Large intestine (tissue), 12 donors: ENCODE data around the gene CRPPA. TPM values are rescaled to one million over a fixed set of nuclear protein-coding genes. Genes with fewer than 3 reads are reported as not detected.
"Not testable (repeated sequence)": the region's sequence is repeated elsewhere in the genome, so short reads cannot be mapped to it uniquely, and the experiment has no call there.

ENCODE experiments used
- DNase-seq, 2 donors: peaks; one replicate each; pipeline versions ENCODE4 v3.0.0 to v3.0.0-alpha.2; 2013
- H3K27ac ChIP-seq: one replicate; pipeline ENCODE4 v1.5.1; 2013; ENCODE audit warnings: low read length
- H3K27me3 ChIP-seq: 2 replicates; pipeline ENCODE4 v1.6.1; 2013; ENCODE audit warnings: low read length; ENCODE audit not compliant: control insufficient read depth, insufficient read depth
- H3K36me3 ChIP-seq: 2 replicates; pipeline ENCODE4 v1.6.1; 2013; ENCODE audit warnings: low read length; ENCODE audit not compliant: control insufficient read depth, insufficient read depth
- H3K4me1 ChIP-seq: one replicate; pipeline ENCODE4 v1.6.1; 2013; ENCODE audit warnings: low read length; ENCODE audit not compliant: control insufficient read depth, insufficient read depth
- H3K4me3 ChIP-seq: one replicate; pipeline ENCODE4 v1.5.1; 2013; ENCODE audit warnings: low read length
- H3K9me3 ChIP-seq: one replicate; pipeline ENCODE4 v1.6.1; 2013; ENCODE audit warnings: mild to moderate bottlenecking, low read depth, low read length, moderate library complexity; ENCODE audit not compliant: control insufficient read depth
- WGBS: methylation state at CpG from one replicate; pipeline ENCODE4 v1.1.5; 2013; ENCODE audit warnings: low lambda C conversion rate; ENCODE audit not compliant: insufficient coverage; 5-methylcytosine and 5-hydroxymethylcytosine counted together
- long read RNA-seq, 11 donors: transcript quantifications; one replicate each; lab custom pipeline, GENCODE V29; 2026
- polyA plus RNA-seq: library from polyadenylated mRNA; unstranded; fragments of 120-200 nt; gene quantifications from one replicate; pipeline ENCODE4 v1.2.1, GENCODE V29; 2013

The CRPPA gene
- polyA plus RNA-seq, result 1.8 TPM
- long read RNA-seq, donor 1, result 0 reads
- long read RNA-seq, donor 2, result 0 reads
- long read RNA-seq, donor 3, result 0 reads
- long read RNA-seq, donor 4, result 0 reads
- long read RNA-seq, donor 5, full-length matches to known transcripts, result 1 of 1 reads
- long read RNA-seq, donor 5, partial matches to known transcripts, result 0 of 1 reads
- long read RNA-seq, donor 5, other reads (novel, unspliced or antisense), result 0 of 1 reads
- long read RNA-seq, donor 6, result 0 reads
- long read RNA-seq, donor 7, result 0 reads
- long read RNA-seq, donor 8, result 0 reads
- long read RNA-seq, donor 9, result 0 reads
- long read RNA-seq, donor 10, result 0 reads
- long read RNA-seq, donor 11, result 0 reads

DNA sequence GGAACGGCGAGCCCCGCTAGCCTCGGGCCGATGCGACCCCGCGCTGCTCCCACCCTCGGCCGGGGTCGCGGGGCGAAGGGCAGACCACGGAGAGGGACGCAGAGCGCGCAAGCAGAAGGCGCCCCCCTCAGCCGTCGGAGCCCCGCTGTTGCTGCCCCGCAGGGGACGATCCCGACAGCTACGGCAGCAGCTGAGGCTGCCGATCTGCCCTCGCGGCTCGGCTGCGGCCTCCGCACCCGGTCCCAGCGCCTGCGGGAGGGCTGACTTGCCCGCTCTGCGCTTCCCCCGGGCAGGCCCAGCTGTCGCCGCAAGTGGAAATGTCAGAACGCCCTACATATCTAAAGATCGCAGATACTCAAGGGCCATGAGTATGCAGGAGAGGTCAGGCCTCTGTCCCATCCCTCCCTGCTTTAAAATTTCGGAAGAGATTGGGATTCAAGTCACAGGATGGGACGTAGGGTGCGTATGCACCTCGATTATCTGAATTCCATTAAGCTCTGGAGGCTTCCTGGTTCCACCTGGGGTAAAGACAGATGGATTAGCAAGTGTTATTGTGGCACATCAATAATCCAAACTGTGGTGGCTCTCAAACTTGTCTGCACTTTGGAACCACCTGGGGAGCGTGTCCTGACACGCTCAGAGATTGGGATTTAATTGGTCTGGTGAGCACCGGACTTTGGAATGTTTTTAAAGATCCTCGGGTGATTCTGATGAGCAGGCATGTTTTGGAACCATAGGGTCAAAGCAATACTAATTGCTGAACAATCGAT, at the start of gene CRPPA:
Gene CRPPA (minus strand): TSS at position 206 of the 770 bp plus-strand sequence. CDS start 216 bp downstream, outside the sequence.
- WGBS, result 60% methylated on average over 1 of the region's 50 CpGs

DNA sequence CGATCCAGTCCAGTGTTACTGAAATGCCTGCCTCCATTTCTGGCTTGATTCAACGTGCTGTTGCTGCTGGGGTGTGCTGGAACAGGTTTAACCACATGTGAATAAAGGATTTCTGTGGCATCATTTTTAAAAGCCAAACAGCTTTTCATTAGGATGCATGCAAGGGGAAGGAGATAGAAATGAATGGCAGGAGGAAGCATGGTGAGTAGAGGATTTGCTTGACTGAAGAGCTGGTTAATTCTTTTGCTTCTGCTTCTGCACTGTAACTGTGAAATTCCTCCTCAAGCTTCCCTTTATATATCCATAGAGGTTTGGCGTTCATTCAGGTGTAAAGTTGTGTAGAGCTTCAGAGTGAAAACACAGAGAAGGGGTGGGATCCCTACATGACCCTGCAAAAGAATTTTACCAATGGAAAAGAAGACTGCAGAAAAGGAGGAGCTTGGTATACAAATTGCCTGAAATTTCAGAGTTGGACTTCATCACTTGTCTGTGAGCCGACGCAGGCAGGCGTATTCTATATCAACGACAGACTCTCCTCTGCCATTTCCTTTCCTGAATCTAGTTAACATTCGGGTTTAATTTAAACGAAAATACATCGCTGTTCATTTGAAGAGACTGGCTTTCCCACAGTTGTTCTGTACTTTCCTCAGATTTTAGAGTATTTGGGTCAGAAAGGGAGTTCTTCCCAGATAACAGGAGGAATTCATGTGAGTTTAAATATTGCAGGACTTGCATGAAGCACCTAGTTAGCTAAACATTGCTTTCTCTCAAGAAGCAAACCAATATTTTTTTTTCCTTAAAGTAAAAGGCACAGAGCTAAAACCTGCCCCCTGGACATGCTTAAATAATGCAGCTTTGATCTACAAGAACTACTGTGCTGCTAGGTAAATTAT, 44.4 kb upstream of the CRPPA start, which contains the start of gene SOSTDC1:
Gene SOSTDC1 (minus strand): TSS at position 270 of the 893 bp plus-strand sequence. CDS start 70 bp downstream, at position 200.
- WGBS, result 0% methylated on average over 2 of the region's 10 CpGs
- Histone ChIP-seq H3K4me1 (no peaks in the 10 kb centered on the region), H3K36me3 (no peaks in the 10 kb centered on the region), H3K4me3 (peak within 1 kb of the TSS; percentile 41), H3K27ac (peak within 1 kb of the TSS; percentile 80), H3K27me3 (no peaks in the 10 kb centered on the region), H3K9me3 (no peaks in the 10 kb centered on the region)
- peak; percentile 51 to 87 for DNase-seq

More for the DNA sequence above, at the start of gene CRPPA:
- Histone ChIP-seq H3K4me1 (peaks cover 20% of the 10 kb centered on the region), H3K9me3 (no peaks in the 10 kb centered on the region), H3K4me3 (peak within 1 kb of the TSS; percentile 72), H3K27ac (peak within 1 kb of the TSS; percentile 99), H3K36me3 (no peaks in the 10 kb centered on the region), H3K27me3 (no peaks in the 10 kb centered on the region)
- DNase-seq, result peak; percentile 68 to 83

DNA sequence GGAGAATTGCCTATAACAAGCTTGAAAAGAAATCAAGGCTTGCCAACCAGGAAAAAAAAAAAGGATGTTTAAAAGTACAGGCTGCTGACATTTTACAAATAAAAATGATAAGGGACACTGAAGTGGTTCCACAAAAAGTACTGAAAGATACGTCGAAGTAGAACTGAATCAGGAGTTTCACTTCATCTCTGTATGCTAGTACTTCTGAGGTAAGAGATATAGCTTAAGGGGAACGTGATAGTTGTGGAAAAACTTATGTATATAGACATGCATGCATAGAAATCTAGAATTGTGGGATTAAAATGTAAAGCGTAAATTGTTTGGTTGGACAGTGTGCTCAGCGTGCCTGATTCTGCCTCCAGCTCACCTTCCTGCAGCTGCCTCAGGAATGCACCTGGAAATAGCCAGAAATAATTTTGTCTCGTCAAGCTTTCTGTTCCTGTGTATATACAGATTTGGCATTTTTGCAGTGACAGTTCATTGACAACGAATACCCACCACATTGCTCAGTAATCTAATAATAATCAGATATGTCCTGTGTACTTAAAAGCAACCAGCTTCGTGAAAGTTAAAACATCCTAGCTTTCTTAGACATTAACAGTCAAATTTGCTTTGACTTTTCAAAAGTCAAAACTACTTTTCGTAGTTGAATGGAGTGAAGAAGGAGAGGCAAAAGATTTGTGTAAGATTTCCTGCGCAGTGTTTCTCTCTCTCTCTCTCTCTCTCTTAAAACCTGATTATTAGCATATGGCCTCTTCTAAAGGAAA, 42.8 kb upstream of the CRPPA start:
- H3K27me3 ChIP-seq, result no peaks in the 10 kb centered on the region
- H3K4me3 ChIP-seq, result peak overlapping the region; percentile 35
- no peaks in the 10 kb centered on the region for H3K36me3 ChIP-seq
- no peaks in the 10 kb centered on the region for H3K9me3 ChIP-seq
- H3K27ac ChIP-seq, result peak overlapping the region; percentile 80
- WGBS, result 20% methylated on average over 1 of the region's 10 CpGs
- H3K4me1 ChIP-seq, result no peaks in the 10 kb centered on the region
- DNase-seq, result peak in 1 of 2 donors; percentile 39

DNA sequence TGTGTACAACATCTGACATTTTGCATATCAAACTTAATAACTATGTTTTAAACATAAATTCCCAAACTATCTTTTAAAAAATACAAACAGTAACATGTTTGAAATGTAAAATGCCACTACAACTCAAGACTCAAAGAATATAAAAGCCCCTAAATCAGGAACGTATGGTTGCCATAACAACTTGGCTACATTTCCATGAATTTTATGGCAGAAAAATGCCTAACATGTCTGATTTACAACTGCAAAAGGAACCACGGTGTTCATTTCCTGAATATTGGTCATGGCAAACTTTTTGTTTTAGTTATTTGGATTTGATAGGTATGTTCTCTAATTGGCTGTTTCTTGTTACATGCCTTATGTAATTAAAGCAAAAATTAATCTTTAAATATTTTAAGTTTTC, 42.2 kb upstream of the CRPPA start:
- H3K4me1 ChIP-seq, result no peaks in the 10 kb centered on the region
- peak in 1 of 2 donors; percentile 11 for DNase-seq
- H3K27ac ChIP-seq, result peak overlapping the region; percentile 5
- no peaks in the 10 kb centered on the region for H3K36me3 ChIP-seq
- 0% methylated on average over 1 of the region's 2 CpGs for WGBS
- H3K9me3 ChIP-seq, result no peaks in the 10 kb centered on the region
- peak overlapping the region; percentile 35 for H3K4me3 ChIP-seq
- no peaks in the 10 kb centered on the region for H3K27me3 ChIP-seq

DNA sequence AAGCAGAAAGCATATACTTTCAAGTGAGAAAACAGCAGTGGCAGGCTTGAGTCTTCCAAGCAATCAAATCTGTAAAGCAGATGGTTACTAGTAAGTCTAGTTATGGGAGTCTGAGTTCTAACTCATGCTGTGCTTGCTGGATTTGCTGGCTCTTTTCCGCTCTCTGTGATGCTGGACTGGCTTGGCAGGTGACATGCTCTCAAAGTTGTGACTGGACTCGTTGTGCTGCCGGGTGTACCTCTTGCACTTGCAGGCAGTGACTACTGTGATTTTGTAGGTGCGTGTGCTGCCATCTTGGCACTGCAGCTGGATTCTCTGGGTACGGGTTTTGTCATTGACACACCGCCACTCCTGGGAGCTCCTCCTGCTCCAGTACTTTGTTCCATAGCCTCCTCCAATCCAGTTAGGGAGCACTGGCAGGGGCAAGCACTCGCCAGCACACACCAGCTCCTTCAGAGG, 41.1 kb upstream of the CRPPA start:
- no peak for DNase-seq
- Histone ChIP-seq H3K27me3 (no peaks in the 10 kb centered on the region), H3K36me3 (no peaks in the 10 kb centered on the region), H3K9me3 (no peaks in the 10 kb centered on the region), H3K4me3 (no peak overlapping the region), H3K27ac (no peak overlapping the region), H3K4me1 (no peaks in the 10 kb centered on the region)
- no CpG with 5 or more reads among the region's 7 CpGs for WGBS

DNA sequence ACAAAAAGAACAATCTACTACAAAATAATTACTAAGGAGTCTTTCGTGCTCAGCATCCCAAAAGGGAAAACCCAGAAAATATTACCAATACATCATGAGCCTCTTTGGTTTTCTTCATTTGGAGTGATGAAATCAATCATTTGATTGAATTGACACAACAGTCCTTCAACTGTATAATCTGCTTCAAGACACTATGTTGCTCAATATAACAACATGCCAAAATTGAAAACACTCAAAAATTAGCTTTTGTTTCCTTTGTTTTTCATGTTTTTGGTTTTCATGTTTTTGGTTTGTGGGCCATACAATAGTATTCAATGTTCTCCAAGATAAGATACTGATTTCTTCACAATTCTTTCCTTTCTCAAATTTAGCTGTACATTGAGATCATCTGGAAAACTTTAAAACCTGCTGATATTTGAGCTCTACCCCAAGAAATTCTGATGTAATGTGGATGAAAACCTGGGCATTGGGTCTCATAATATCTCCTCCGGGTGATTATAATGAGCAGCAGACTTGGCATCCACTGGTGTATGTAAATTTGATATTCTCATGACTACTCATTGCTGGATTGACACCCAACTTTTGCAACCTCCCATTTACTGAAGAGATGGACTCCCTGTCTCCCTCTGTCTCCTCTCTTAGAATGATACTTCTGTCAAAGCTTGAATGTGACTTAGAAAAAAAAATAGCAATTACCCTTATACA, 39.6 kb upstream of the CRPPA start:
- Histone ChIP-seq H3K27me3 (no peaks in the 10 kb centered on the region), H3K4me1 (no peaks in the 10 kb centered on the region), H3K27ac (no peak overlapping the region), H3K4me3 (no peak overlapping the region), H3K9me3 (no peaks in the 10 kb centered on the region), H3K36me3 (no peaks in the 10 kb centered on the region)
- no peak for DNase-seq
- WGBS, result no CpG with 5 or more reads among the region's 2 CpGs

DNA sequence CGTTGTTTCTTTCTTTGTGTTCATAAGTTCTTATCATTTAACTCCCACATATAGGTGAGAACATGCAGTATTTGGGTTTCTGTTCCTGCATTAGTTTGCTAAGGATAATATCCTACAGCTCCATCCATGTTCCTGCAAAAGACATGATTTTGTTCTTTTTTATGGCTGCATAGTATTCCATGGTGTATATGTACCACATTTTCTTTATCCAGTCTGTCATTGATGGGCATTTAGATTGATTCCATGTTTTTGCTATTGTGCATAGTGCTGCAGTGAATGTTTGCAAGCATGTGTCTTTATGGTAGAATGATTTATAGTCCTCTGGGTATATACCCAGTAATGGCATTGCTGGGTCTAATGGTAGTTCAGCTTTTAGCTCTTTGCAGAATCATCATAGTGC, 35.0 kb upstream of the CRPPA start:
- H3K27ac ChIP-seq, H3K4me3 ChIP-seq, DNase-seq, H3K27me3 ChIP-seq, H3K36me3 ChIP-seq, H3K9me3 ChIP-seq, H3K4me1 ChIP-seq: not testable (repeated sequence)
- WGBS, result no CpG with 5 or more reads among the region's 1 CpG

DNA sequence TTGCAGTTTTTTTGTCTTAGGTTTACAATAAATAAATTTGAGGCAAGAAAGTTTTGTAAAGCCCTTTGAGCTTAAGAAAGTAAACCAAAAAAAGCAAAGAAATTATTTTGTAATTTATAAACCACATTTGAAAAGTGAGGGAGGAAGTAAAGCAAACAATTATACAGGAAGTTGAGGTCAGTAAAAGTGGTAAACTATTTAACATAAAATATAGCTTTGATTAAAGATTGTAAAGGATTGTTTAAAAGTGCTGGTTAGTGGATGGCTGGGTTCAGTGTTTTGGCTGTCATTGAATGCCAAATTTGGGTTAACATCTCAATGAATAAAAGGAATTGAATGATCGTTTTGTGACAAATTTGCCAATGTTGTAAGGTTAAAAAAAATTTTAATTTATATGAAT, 34.3 kb upstream of the CRPPA start:
- no peak for DNase-seq
- Histone ChIP-seq H3K4me3 (no peak overlapping the region), H3K9me3 (no peaks in the 10 kb centered on the region), H3K36me3 (no peaks in the 10 kb centered on the region), H3K27ac (no peak overlapping the region), H3K27me3 (no peaks in the 10 kb centered on the region), H3K4me1 (no peaks in the 10 kb centered on the region)
- WGBS, result 100% methylated on average over 1 of the region's 1 CpG

DNA sequence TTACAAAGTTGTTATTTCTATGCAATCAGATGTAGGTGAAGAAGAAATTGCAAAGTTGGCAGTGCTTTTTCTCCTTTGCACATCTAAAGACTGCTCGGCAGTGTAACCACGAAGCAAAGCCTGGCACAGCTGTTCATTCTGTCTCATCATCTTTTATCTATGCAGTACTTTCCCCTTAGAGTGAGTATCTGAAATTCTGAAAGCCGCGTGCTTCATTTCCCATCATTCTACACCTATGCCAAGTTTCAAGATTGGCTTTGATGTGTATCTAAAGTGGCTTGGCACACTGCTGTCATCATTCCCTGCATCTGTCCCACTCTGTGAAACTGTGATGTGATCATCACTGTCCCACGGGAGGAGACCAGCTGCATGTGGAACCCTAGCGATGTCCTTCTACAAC, 29.0 kb upstream of the CRPPA start:
- no peaks in the 10 kb centered on the region for H3K4me1 ChIP-seq
- H3K4me3 ChIP-seq, result no peak overlapping the region
- no peaks in the 10 kb centered on the region for H3K27me3 ChIP-seq
- no peaks in the 10 kb centered on the region for H3K9me3 ChIP-seq
- H3K36me3 ChIP-seq, result no peaks in the 10 kb centered on the region
- no peak for DNase-seq
- no peak overlapping the region for H3K27ac ChIP-seq
- no CpG with 5 or more reads among the region's 6 CpGs for WGBS
